Lower lobe of right lung (tissue), 2 donors: ENCODE data around the gene CDK17. TPM values are rescaled to one million over a fixed set of nuclear protein-coding genes. Genes with fewer than 3 reads are reported as not detected.

Source experiments
- ATAC-seq, 2 donors: fragments of 200-7000 bp; cut with Tn5 transposase; one replicate each; pipeline ENCODE4 v1.9.1; 2020 to 2022; ENCODE audit warnings: mild to moderate bottlenecking in 2 of 2, moderate library complexity in 2 of 2
- DNase-seq: peaks from one replicate; pipeline ENCODE4 v3.0.0-alpha.2; 2020
- H3K27ac ChIP-seq: fragments of 200-600 bp; one replicate; pipeline ENCODE4 v1.8.0; 2022
- H3K27me3 ChIP-seq: fragments of 200-600 bp; one replicate; pipeline ENCODE4 v1.8.0; 2022; ENCODE audit warnings: low read depth
- H3K36me3 ChIP-seq: fragments of 200-600 bp; one replicate; pipeline ENCODE4 v1.8.0; 2022; ENCODE audit warnings: mild to moderate bottlenecking
- H3K4me1 ChIP-seq: fragments of 200-600 bp; one replicate; pipeline ENCODE4 v1.8.0; 2022
- H3K4me3 ChIP-seq: fragments of 200-600 bp; one replicate; pipeline ENCODE4 v1.8.0; 2022; ENCODE audit warnings: mild to moderate bottlenecking
- H3K9me3 ChIP-seq: fragments of 200-600 bp; one replicate; pipeline ENCODE4 v1.8.0; 2022
- intact Hi-C: fragments of 100-400 bp; cut with DNase I; formaldehyde crosslinking; loops from one replicate; pipeline ENCODE4 v1.11.0; 2022
- total RNA-seq: library from RNA; stranded (reverse); fragmentation: NEBNext Ultra II Directional; extraction: Animal tissue kit (Norgen Biotek cat#: 25700); gene quantifications from one replicate; pipeline ENCODE4 v1.2.1, GENCODE V29; 2021
- TF ChIP-seq, protein P1 (sequence below): fragments of 200-600 bp; IDR thresholded peaks from one replicate; pipeline ENCODE4 v1.8.0; 2022; ENCODE audit warnings: antibody characterized with exemption, mild to moderate bottlenecking
- donor health status: DM: no; HTN: yes; CAD: no; lungs with severe emphysema.

CDK17 gene
- total RNA-seq, 1 donor from 2014 or later, result 41.7 TPM

DNA sequence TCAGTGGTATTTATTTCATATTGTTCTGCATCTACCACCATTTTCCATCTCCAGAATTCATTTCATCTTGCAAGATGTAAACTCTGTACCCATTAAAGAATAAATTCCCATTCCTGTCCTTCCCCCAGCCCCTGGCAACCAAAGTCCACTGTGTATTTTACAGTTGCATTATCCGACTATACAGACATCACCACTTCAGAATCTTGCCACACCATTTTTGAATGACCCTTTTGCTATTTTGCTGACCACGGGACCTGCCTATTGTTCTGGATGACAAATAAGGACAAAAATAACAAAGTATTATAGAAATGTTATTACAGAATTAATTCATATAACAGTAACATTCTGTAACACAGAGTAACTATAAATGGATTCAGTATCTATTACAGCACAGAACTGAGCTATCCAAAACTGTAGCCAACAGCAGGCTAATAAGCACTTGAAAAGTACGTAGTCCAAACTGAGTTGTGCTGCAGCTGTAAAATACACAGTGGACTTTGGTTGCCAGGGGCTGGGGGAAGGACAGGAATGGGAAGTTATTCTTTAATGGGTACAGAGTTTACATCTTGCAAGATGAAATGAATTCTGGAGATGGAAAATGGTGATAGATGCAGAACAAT, 61.3 kb downstream of the CDK17 start:
- DNase-seq (no peak), ATAC-seq (no peak)
- Histone ChIP-seq H3K4me1 (no peaks in the 10 kb centered on the region), H3K36me3 (no peaks in the 10 kb centered on the region), H3K9me3 (peaks cover 12% of the 10 kb centered on the region), H3K27me3 (no peaks in the 10 kb centered on the region), H3K4me3 (no peak overlapping the region), H3K27ac (no peak overlapping the region)
- intact Hi-C loops, result no loop called here
- TF ChIP-seq, protein P1, sequence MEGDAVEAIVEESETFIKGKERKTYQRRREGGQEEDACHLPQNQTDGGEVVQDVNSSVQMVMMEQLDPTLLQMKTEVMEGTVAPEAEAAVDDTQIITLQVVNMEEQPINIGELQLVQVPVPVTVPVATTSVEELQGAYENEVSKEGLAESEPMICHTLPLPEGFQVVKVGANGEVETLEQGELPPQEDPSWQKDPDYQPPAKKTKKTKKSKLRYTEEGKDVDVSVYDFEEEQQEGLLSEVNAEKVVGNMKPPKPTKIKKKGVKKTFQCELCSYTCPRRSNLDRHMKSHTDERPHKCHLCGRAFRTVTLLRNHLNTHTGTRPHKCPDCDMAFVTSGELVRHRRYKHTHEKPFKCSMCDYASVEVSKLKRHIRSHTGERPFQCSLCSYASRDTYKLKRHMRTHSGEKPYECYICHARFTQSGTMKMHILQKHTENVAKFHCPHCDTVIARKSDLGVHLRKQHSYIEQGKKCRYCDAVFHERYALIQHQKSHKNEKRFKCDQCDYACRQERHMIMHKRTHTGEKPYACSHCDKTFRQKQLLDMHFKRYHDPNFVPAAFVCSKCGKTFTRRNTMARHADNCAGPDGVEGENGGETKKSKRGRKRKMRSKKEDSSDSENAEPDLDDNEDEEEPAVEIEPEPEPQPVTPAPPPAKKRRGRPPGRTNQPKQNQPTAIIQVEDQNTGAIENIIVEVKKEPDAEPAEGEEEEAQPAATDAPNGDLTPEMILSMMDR, result no peak

DNA sequence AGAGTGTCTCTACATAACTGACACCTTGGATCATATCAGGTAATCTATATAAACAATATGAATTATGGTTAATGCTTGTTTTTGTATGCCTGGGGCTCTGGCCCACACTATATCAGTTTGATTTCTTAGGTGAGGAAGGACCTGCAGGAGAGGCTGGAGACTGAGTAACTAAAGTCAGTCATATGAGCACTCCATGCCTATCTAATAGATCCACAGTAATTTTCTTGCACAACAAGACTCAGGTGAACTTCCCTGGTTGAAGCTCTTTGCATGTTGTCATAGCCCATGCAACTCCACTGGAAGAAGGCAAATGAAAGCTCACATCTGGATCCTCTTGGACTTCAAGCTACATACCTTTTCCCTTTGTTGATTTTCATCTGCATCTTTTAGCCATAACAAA, 62.3 kb downstream of the CDK17 start:
- Histone ChIP-seq H3K36me3 (no peaks in the 10 kb centered on the region), H3K9me3 (peaks cover 3% of the 10 kb centered on the region), H3K27ac (no peak overlapping the region), H3K4me1 (no peaks in the 10 kb centered on the region), H3K4me3 (no peak overlapping the region), H3K27me3 (no peaks in the 10 kb centered on the region)
- no peak for ATAC-seq
- TF ChIP-seq, protein P1, result no peak
- intact Hi-C loops, result no loop called here
- DNase-seq, result no peak

DNA sequence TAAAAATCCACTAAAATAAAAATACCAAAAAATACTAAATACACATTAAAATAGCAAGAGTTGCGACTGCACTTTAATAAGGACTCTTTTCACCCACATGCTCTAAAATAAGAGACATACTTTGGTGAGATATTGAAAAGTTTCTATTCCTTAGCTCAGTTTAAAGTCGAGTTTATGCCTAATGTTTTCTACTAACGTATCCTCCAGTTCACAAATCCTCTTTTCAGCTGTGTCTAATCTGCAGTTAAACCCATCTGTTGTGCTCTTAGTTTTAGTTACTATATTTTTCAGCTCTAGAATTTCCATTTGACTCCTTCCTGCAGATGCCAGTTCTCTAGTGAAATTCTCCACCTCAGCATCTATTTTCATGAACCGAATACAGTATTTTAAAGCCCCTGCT, 63.8 kb downstream of the CDK17 start:
- ATAC-seq (no peak), DNase-seq (no peak)
- Histone ChIP-seq H3K4me1 (no peaks in the 10 kb centered on the region), H3K4me3 (no peak overlapping the region), H3K9me3 (peaks cover 3% of the 10 kb centered on the region), H3K27ac (no peak overlapping the region), H3K27me3 (no peaks in the 10 kb centered on the region), H3K36me3 (no peaks in the 10 kb centered on the region)
- intact Hi-C loops, result no loop called here
- TF ChIP-seq, protein P1, result no peak

DNA sequence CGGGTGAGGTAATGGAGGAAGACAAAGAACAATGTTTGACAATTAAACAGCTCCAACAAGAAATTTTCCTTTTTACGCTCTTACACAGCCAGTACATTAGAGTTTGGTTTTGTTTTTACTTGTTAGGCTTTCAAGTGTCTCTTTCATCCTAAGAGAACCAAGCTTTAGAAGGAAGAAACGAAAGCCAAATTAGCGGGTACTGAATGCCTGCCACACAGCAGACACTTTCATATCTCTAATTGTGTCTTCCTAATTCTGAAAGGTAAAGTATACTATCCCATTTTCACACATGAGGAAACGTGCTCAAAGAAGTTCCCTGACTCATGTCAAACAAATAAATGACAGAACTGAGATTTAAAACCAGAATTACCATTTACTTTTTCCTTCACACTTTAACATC, 65.0 kb downstream of the CDK17 start:
- no peak for DNase-seq
- TF ChIP-seq, protein P1, result no peak
- Histone ChIP-seq H3K36me3 (no peaks in the 10 kb centered on the region), H3K4me3 (no peak overlapping the region), H3K9me3 (peaks cover 3% of the 10 kb centered on the region), H3K4me1 (no peaks in the 10 kb centered on the region), H3K27me3 (no peaks in the 10 kb centered on the region), H3K27ac (no peak overlapping the region)
- no peak for ATAC-seq
- intact Hi-C loops, result no loop called here

DNA sequence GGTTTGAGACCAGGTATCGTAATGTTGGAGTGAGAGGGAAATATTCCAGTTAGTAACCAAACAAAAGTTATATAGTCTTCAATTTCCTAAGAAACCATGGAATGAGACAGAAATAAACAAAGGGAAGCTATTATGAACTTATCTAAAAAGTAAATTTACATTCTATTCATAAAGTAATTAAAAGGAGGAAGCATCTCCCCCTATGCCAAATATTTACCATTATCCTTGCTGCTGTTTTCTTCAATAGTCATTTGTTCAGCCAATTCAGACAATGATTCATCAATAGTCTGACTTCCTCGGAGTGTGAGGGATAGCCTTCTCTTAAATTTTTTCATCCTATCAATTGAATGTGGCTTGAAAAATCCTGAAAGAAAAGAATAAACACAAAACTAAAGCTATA, 65.7 kb downstream of the CDK17 start:
- DNase-seq (no peak), ATAC-seq (no peak)
- TF ChIP-seq, protein P1, result no peak
- H3K36me3 ChIP-seq, result no peaks in the 10 kb centered on the region
- H3K27ac ChIP-seq, result no peak overlapping the region
- intact Hi-C loops, result no loop called here
- H3K4me3 ChIP-seq, result no peak overlapping the region
- H3K4me1 ChIP-seq, result no peaks in the 10 kb centered on the region
- peaks cover 3% of the 10 kb centered on the region for H3K9me3 ChIP-seq
- H3K27me3 ChIP-seq, result no peaks in the 10 kb centered on the region
